Stimulated activated CD4-positive, alpha-beta T cell treated with anti-CD3 and anti-CD28 coated beads, Interleukin-4, amount 100 ng/mL, for 48 hours (primary cell): Measurements from ENCODE around the gene TMEM108.

ENCODE experiments used
- DNase-seq, 2 donors: peaks; one replicate each; pipeline ENCODE4 v3.0.0-alpha.2; 2020; ENCODE audit warnings: low read depth in 2 of 2

The TMEM108 gene

DNA sequence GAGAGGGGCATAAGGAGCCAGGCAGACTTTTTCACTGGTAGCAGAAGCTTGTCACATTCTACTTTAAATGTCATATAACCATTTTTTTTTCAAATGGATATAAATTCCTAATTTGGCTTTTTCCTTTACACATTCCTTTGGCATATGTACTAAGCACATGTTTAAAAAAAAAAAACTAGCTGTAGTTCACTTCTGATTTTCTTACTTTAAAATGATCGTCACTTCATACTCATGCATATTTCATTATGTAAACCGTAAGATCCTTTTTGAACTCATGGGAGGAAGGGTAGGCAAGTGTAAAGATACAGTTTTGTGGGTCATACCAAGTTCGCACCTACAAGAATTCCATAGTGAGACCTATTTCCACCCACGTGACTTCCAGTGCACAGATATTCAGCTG, 316.5 kb downstream of the TMEM108 start:
- no peak for DNase-seq

DNA sequence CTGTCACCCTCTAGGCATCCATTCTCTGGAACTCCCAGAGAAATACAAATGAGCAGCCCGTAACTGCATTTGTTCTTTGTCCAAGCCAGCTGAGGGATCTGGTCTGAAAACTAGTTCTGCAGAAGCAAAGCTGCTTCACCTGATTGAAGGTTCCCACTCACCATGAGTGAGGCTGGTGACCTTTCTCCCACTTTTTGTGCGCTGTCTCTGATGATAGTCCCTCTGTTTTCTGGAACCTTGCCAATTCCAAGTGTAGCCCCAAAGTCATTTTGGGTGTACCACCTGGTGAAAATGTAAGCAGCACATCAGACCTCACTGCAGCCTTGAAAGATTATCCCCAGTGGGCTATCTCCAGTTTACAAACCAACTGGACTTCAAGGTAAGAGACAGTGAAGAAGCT, 322.3 kb downstream of the TMEM108 start:
- DNase-seq: no peak

- no peak for DNase-seq
These were observed 322.8 kb downstream of the TMEM108 start for GRCh38 chr3:133361011-133361410.

- no peak for DNase-seq
These were observed 323.2 kb downstream of the TMEM108 start for GRCh38 chr3:133361435-133361834.

DNA sequence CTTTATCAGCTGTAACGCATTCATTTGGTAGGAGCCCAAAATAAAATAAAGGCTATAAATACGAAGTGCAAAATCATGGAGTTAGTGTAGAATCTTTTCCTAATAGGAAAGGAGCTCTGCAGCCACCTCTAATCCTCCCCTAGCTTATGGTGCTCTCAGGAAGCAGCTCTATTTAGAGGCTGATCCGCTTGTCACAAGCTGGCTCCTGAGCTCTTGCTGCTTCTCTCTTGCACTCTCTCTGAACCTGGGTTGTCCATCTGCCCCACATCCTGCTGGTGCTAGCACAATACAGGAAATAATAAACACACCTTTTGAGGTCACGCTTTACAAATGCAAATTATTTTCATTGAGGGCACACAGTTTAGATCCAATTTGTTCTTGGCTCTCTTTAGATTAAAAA, 324.3 kb downstream of the TMEM108 start:
- no peak for DNase-seq

- no peak for DNase-seq
These were observed 326.5 kb downstream of the TMEM108 start for GRCh38 chr3:133364704-133365103.

DNA sequence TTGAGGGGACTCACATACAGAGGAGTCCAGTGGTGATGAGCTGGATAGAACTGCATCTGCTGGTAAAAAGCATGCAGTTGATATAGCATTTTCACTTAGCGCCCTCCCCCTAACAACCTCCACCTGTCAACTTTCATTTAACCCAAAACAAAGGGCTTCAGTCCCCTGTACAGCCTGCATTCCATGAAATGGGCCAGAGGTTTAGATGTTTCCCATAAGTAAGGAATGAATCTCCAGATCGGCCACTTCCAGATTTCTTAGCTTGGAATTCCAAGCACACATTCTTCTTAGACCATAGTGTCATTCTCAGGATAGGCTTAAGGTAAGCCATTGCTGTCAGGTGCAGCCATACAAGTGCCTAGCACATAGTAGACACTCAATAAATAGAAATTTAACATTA, 328.7 kb downstream of the TMEM108 start:
- no peak for DNase-seq

DNA sequence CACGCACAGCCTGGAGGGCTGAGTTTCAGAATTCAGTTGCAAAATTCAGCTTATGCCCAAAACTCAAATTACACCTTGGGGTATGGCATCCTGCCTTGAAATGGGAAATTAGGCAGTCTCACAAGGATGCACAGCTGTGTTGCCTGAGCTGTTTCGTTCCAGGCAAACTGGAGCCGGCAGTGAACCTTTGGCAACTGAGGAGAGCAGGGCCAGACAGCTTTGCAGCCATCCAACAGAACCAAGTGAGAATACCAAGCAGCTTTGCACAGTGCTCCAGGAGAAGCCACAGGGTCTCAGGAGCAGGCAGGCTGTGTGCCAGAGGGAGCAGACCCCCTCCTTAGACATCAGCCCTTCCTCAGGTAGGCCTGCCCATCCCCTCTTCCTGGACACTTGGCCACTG, 329.2 kb downstream of the TMEM108 start:
- DNase-seq: no peak

DNA sequence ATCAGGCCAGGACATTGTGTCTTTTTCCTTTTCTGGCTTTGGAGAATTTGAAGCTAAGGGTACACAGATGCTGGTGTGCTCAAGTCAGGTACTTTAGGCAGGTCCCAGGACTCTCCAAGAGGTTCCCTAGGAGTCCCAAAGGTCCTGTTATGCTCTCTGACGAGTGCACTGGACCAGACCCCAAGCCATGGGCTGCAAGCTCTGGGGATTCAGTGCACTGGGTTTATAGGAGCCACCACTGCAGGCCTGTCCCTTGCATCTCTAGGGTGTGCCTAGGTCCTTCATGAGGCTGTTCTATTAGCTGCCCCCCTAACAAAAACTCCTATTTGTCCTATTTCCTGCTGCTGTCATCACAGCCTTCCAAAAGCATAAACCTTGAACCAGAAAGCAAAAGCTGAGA, 329.8 kb downstream of the TMEM108 start:
- DNase-seq: no peak

GRCh38 chr3:133368371-133369067, 330.3 kb downstream of the TMEM108 start:
- no peak for DNase-seq

GRCh38 chr3:133369068-133369440, 330.9 kb downstream of the TMEM108 start:
- no peak for DNase-seq

GRCh38 chr3:133371181-133371580, 333.0 kb downstream of the TMEM108 start:
- DNase-seq: no peak

DNA sequence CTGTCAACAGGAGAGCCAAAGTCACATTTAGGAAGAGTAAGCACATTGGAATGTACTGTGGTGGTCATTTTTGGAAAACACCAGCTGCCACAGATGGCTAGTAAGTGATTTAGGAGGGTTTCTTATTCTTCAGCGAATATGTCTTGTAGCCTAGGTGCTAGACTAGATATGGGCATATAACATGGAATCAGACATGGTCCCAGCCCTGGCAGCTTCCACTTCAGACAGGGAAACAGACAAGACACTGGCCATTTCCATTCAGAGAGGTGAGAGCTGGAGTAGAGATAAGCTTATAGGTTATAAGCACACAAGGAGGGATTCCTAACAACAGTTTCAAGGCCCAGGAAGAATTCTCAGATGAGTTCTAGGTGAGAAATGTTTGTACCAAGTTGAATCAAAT, 333.5 kb downstream of the TMEM108 start:
- no peak for DNase-seq

DNA sequence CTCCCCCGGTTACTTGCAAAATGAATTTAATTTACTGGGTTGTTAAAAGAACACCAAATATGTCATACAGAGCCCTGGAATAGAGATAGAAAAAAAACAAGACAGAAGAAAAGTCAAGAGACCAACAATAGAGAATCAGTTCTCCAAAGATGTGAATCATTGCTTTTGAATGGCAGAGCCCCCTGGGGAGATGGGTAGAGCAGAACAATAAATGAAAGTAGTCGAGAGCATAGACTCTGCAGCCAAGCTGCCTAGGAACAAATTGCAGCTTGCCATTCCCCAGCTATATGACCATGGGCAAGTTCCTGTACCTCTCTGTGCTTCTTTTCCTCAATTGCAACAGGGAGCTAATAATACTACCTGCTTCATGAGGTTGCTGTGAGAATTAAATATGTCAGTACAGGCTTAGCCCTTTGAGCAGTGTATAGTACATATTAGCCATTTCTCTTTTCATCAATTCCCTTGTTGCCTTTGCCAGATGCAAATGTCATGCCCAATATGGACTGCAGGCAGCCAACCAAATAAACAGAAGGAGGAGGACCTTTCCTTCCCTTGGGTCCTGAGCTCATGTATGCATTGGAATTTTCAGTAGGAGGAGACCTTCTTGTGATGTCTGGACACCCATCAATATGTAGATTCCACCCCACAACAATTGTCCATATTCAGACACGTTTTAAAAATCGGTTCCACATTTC, 336.7 kb downstream of the TMEM108 start:
- no peak for DNase-seq

- DNase-seq: no peak
These were observed 337.2 kb downstream of the TMEM108 start for GRCh38 chr3:133375403-133375745.

DNA sequence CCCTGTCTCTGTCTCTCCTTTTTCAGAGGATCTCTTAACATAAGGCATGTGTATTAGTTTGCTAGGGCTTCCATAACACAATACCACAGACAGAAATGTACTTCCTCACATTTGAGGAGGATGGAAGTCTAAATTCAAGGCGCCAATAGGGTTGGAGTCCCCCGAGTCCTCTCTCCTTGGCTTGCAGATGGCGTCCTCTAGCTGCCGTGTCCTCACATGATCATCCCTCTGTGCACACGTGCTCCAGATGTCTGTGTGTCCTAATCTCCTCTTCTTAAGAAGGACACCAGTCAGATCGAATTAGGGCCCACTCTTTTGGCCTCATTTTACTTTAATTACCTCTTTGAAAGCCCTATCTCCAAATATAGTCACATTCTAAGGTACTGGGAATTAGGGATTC, 338.6 kb downstream of the TMEM108 start:
- no peak for DNase-seq

- no peak for DNase-seq
These were observed 339.2 kb downstream of the TMEM108 start for GRCh38 chr3:133377396-133377795.

DNA sequence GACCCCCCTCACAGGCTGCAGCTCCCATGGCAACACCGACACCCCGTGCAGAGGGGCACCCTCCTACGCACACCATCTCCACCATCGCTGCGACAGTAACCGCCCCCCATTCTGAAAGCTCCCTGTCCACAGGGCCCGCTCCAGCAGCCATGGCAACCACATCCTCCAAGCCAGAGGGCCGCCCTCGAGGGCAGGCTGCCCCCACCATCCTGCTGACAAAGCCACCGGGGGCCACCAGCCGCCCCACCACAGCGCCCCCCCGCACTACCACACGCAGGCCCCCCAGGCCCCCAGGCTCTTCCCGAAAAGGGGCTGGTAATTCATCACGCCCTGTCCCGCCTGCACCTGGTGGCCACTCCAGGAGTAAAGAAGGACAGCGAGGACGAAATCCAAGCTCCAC, 341.7 kb downstream of the TMEM108 start:
- DNase-seq: no peak

GRCh38 chr3:133380481-133381225, 342.5 kb downstream of the TMEM108 start:
- no peak for DNase-seq

DNA sequence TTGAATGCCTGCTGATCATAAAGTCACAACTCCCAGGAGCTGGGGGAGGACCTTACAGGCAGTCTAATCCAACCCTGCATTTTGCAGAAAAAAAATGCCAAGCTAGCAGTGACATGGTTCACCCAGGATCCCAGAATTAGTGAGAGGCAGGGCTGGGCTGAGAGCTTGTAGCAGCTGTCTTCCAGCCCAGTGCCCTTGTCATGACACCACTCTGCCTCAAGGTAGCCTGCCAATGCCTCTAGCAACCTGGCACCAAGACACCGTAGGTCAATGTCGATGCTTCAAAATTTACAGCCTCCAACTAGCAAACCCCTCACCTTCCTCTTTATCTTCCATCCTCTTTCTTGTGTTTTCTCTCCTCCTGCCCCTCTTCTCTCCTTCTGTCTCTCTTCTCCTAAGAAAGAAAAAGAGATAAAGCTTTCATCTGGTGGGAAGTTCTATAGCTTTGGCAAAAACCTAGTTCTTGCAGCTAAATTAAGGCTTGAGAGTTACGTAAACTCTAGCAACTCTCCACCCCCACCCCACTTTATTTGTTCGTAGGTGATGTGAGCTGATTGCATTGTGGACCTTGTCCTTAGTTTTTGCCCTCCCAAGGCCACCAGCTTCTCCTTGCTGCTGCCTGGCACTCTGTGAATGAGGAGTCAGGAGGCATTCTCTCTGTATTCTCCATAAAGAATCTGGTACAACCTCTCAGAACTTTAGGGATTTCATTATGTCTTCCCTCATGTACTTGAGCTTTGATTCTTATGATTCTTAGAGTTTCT, 343.3 kb downstream of the TMEM108 start:
- no peak for DNase-seq

DNA sequence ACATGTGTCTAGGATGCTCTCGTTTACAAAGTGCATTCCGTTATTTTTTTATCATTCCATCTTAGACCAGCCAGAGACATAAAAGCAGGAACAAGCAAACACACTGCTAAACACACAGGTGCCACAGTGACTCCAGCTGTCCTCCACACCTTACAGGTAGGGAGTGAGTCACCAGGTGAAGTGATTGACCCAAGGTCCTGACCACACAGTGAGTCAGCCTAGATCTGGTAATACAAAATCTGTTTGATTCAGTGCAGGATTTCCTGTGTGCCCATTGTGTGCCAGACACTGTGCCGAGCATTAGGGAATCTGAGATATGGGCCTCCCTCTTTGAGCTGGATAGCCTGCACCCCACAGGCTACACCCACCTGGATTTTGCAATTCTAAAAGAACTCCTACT, 345.0 kb downstream of the TMEM108 start:
- no peak for DNase-seq

GRCh38 chr3:133383741-133384140, 345.6 kb downstream of the TMEM108 start:
- DNase-seq: no peak
